PC-9 (cell line): ENCODE data around the gene SNX33. TPM values are rescaled to one million over a fixed set of nuclear protein-coding genes. Genes with fewer than 3 reads are reported as not detected.
"Not testable (repeated sequence)": the region's sequence is repeated elsewhere in the genome, so short reads cannot be mapped to it uniquely, and the experiment has no call there.

Experiments
- BruUV-seq: library from RNA; stranded (reverse); fragments of 400-500 nt; replicated peaks from 2 replicates; lab custom pipeline; 2021; lab: Mats Ljungman, UMichigan
- CTCF ChIA-PET: fragments of 300-600 bp; sonication (Branson Sonifier 250); formaldehyde crosslinking; loops from one replicate; lab custom pipeline; 2022; ENCODE audit warnings: antibody characterized with exemption; lab: Charles Lee
- POLR2A ChIA-PET: fragments of 300-600 bp; sonication (Branson Sonifier 250); formaldehyde crosslinking; loops from one replicate; lab custom pipeline; 2022; ENCODE audit warnings: antibody characterized with exemption; ENCODE audit not compliant: unreplicated experiment; lab: Charles Lee
- DNase-seq, 2 experiments: peaks; one replicate each; pipeline versions ENCODE4 v3.0.0 to v3.0.0-alpha.2; 2015 to 2022; ENCODE audit warnings: mixed read lengths in 1 of 2
- H2AFZ ChIP-seq: fragments of 200-600 bp; sonication (generic); 2 replicates; pipeline ENCODE4 v1.8.1; 2017; ENCODE audit warnings: antibody characterized with exemption
- H3F3A ChIP-seq: fragments of 200-600 bp; sonication (generic); 2 replicates; pipeline ENCODE4 v1.8.1; 2017; ENCODE audit warnings: antibody characterized with exemption, mild to moderate bottlenecking, low read depth; ENCODE audit not compliant: insufficient read depth
- H3K27ac ChIP-seq: fragments of 200-600 bp; sonication (generic); 2 replicates; pipeline ENCODE4 v1.6.1; 2016; ENCODE audit warnings: mixed run types
- H3K27me3 ChIP-seq: fragments of 200-600 bp; sonication (generic); 2 replicates; pipeline ENCODE4 v1.6.1; 2016; ENCODE audit warnings: low read depth, mixed run types; ENCODE audit not compliant: insufficient read depth
- H3K36me3 ChIP-seq: fragments of 200-600 bp; sonication (generic); 2 replicates; pipeline ENCODE4 v1.6.1; 2016; ENCODE audit warnings: low read depth, mixed run types
- H3K4me1 ChIP-seq: fragments of 200-600 bp; sonication (generic); replicated peaks from 2 replicates; pipeline ENCODE4 v1.6.1; 2016; ENCODE audit warnings: mixed run types; ENCODE audit not compliant: insufficient read depth
- H3K4me2 ChIP-seq: fragments of 200-600 bp; sonication (generic); 2 replicates; pipeline ENCODE4 v1.6.1; 2017; ENCODE audit warnings: mixed run types
- H3K4me3 ChIP-seq: fragments of 200-600 bp; sonication (generic); 2 replicates; pipeline ENCODE4 v1.6.1; 2016; ENCODE audit warnings: mixed run types
- H3K79me2 ChIP-seq: fragments of 200-600 bp; sonication (generic); 2 replicates; pipeline ENCODE4 v1.6.1; 2017; ENCODE audit warnings: low read depth, mixed run types
- H3K9me2 ChIP-seq: fragments of 200-600 bp; sonication (generic); 2 replicates; pipeline ENCODE4 v1.8.1; 2017; ENCODE audit warnings: mild to moderate bottlenecking; ENCODE audit not compliant: insufficient read depth
- H3K9me3 ChIP-seq: fragments of 200-600 bp; sonication (generic); 2 replicates; pipeline ENCODE4 v1.8.1; 2016; ENCODE audit warnings: low read depth; ENCODE audit not compliant: insufficient read depth
- H4K20me1 ChIP-seq: fragments of 200-600 bp; sonication (generic); 2 replicates; pipeline ENCODE4 v1.8.1; 2017; ENCODE audit not compliant: insufficient read depth
- EZH2 ChIP-seq: fragments of 200-600 bp; sonication (generic); IDR thresholded peaks from 2 replicates; pipeline ENCODE4 v1.8.0; 2017; ENCODE audit warnings: antibody characterized with exemption, low read depth
- intact Hi-C: fragments of 100-400 bp; cut with micrococcal nuclease; formaldehyde crosslinking; loops from one replicate; pipeline ENCODE4 v1.10.0; 2022; ENCODE audit not compliant: unreplicated experiment
- total RNA-seq: library from RNA; stranded (reverse); gene quantifications from 2 replicates; pipeline ENCODE4 v1.2.3, GENCODE V29; 2021
- TF ChIP-seq, protein P1 (sequence below): fragments of 200-600 bp; sonication (generic); conservative IDR thresholded peaks from 2 replicates; pipeline ENCODE4 v1.6.1; 2017; ENCODE audit warnings: mixed run types, antibody characterized with exemption, mild to moderate bottlenecking, moderate library complexity

The SNX33 gene
- total RNA-seq, 1 experiment from 2014 or later = 27.8 TPM

DNA sequence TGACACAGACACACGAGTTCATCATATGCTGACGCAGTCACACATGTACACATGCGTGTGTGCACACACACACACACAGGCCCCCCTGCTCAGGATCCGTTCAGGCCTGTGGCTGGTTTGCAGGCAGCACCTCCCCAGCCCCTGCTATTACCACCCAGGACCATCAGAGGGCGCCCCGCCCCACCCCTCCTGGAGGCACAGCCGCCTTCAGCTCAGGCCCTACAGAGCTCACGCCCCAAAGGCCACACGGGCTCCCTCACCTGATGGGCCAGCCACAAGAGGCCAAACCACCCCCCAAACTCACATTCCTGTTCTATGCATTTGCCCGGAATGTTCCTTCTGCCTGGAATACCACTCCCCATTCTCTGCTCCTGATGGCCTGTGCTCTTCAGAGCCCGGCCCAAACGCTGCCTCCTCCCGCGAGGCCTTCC lies 38.5 kb downstream of the SNX33 start:
- not testable (repeated sequence) for H2AFZ ChIP-seq, H3K4me2 ChIP-seq, H3K27me3 ChIP-seq, H3F3A ChIP-seq, H3K79me2 ChIP-seq, BruUV-seq, H3K36me3 ChIP-seq, H3K9me3 ChIP-seq, H3K4me1 ChIP-seq, H3K4me3 ChIP-seq, H3K27ac ChIP-seq, H3K9me2 ChIP-seq, H4K20me1 ChIP-seq
- TF ChIP-seq, protein P1, sequence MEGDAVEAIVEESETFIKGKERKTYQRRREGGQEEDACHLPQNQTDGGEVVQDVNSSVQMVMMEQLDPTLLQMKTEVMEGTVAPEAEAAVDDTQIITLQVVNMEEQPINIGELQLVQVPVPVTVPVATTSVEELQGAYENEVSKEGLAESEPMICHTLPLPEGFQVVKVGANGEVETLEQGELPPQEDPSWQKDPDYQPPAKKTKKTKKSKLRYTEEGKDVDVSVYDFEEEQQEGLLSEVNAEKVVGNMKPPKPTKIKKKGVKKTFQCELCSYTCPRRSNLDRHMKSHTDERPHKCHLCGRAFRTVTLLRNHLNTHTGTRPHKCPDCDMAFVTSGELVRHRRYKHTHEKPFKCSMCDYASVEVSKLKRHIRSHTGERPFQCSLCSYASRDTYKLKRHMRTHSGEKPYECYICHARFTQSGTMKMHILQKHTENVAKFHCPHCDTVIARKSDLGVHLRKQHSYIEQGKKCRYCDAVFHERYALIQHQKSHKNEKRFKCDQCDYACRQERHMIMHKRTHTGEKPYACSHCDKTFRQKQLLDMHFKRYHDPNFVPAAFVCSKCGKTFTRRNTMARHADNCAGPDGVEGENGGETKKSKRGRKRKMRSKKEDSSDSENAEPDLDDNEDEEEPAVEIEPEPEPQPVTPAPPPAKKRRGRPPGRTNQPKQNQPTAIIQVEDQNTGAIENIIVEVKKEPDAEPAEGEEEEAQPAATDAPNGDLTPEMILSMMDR = peak; percentile 83
- CTCF ChIA-PET = interaction anchor here (0.5 to 1.7 kb wide), 11 partner anchors 8 to 1949 kb away, joined by 3 to 14 read pairs (median 3); partner anchors contain the start of genes NRG4 and SIN3A
- DNase-seq = peak in 1 of 2 experiments; percentile 92
- intact Hi-C loops = loop anchor here (1.0 kb wide), 2 partner anchors 35 to 46 kb away; no protein-coding TSS in a partner anchor
- POLR2A ChIA-PET = interaction anchor here (0.7 kb wide), 1 partner anchor 8 kb away, joined by 3 read pairs; no protein-coding TSS in a partner anchor

DNA sequence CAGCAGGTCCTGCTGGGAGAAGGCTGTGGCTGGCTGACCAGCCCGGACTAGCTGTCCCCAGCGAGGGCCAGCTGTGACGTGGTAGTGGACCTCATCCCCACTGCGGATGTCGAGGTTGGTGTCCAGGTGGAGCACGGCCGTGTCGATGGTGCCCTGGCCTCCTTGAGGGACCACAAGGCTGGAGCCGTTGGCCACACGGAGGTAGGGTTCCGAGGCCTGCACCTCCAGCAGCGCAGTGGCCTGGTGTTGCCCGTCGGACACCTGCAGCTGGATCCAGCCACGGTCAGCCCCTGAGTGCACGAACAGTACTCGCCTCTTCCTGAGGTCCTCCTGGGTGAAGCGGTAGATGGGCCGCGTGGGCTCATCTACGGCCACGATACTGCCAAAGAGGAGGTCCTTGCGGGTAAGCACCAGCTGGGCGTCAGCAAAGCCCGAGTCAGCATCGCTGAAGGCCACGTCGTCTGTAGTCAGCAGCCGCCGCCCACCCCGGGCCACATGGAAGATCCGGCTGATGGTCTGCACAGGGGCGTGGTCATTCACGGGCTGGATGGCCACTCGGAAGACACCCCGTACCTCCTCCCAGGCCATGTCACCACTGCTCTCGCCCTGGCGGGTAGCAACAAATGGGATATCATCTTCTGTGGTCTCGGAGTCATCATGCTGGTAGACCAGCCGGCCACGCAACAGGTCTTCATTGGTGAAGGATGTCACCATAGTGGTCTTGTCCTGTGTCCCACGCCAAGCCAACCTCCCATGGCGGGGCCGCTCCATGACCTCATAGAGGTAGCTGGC lies 40.0 kb downstream of the SNX33 start:
- POLR2A ChIA-PET = no interaction called here
- H3K9me3 ChIP-seq = no peaks in the 10 kb centered on the region

DNA sequence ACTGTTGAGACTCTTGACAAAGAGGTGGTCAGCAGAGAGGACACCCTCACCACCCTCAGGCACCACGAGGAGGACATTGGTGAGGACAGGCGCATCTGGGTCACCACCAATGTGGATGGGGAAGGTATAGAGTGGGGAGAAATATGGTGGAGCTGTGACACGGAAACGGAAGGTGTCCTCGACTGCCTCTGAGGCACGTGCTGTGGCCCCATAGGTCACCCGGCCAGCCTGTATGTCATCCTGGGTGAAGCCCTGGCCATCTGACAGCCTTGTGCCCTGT lies 40.5 kb downstream of the SNX33 start:
- POLR2A ChIA-PET = no interaction called here
- H3K27me3 ChIP-seq = no peaks in the 10 kb centered on the region
- no peak for TF ChIP-seq EZH2
- TF ChIP-seq, protein P1 = no peak
- H3K27ac ChIP-seq = no peak overlapping the region
- no peaks in the 10 kb centered on the region for H3K79me2 ChIP-seq
- no peak for DNase-seq
- no peak overlapping the region for H3K4me2 ChIP-seq
- no peak overlapping the region for H2AFZ ChIP-seq
- no peak overlapping the region for H3K4me3 ChIP-seq
- H3F3A ChIP-seq = peaks cover 5% of the 10 kb centered on the region
- H3K4me1 ChIP-seq = no peaks in the 10 kb centered on the region
- no peaks in the 10 kb centered on the region for H3K9me2 ChIP-seq
- BruUV-seq = no TSS peak
- no peaks in the 10 kb centered on the region for H4K20me1 ChIP-seq
- H3K36me3 ChIP-seq = no peaks in the 10 kb centered on the region
- intact Hi-C loops = no loop called here
- H3K9me3 ChIP-seq = no peaks in the 10 kb centered on the region
- CTCF ChIA-PET = no interaction called here

More for the DNA sequence above, 40.0 kb downstream of the SNX33 start:
- Histone ChIP-seq H3K27ac (no peak overlapping the region), H2AFZ (no peak overlapping the region), H3K4me3 (no peak overlapping the region), H3F3A (peaks cover 5% of the 10 kb centered on the region), H3K4me1 (no peaks in the 10 kb centered on the region), H3K36me3 (no peaks in the 10 kb centered on the region), H3K9me2 (no peaks in the 10 kb centered on the region), H4K20me1 (no peaks in the 10 kb centered on the region), H3K79me2 (no peaks in the 10 kb centered on the region), H3K4me2 (no peak overlapping the region), H3K27me3 (no peaks in the 10 kb centered on the region)
- intact Hi-C loops = no loop called here
- TF ChIP-seq EZH2 = no peak
- CTCF ChIA-PET = no interaction called here
- no peak for DNase-seq
- no TSS peak for BruUV-seq
